Measurements from ENCODE around the gene ZNF606. TPM values are rescaled to one million over a fixed set of nuclear protein-coding genes. Genes with fewer than 3 reads are reported as not detected.

The ZNF606 gene
- polyA plus RNA-seq, 2 of the 4 experiments (the other 2 are of a cell fraction), result 4.5 to 5.1 TPM

DNA sequence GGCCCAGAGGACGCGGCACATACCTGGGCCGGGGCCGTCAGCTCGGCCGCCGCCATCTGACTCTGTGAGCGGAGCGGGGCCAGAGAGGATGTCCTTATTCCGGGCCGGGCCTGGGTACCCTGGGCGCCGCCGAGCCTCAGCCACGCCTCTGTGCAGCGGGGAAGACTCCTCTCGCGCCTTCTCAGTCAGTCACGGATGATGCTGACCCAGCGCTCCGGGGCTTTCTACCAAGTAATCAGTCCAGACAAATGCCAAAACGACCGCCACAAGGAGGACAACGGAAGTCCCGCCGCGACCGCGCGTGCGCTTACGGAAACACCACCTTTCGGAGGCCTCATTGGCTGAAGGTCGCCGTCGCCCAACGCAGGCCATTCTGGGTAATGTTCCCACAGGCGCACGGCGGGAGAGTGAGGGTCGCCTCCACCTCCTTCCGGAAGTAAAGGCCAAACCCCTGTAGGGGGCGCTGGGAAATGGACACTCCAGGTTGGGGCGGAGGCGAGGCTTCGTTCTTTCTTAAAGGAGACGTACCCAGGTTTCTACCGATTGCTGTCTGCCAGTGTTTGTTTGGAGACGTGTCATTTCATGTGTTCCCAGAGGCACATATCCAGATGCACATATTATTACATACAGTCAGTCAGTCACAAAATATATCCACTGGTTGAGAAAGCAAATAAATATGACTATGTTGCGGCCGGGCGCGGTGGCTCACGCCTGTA lies 55.0 kb downstream of the ZNF606 start, which contains the start of gene ZNF256:
Gene ZNF256, minus strand, starts transcription at position 288 of the 716 bp plus-strand sequence. Its CDS starts 232 bp downstream, at position 56.
- FAIRE-seq (no peak), DNase-seq (ENCODE audit: low read depth in 1 of 2, low spot score in 1 of 2) (peak; percentile 52 to 93), ATAC-seq (peak; percentile 77 to 96)
- H3K4me3 ChIP-seq, result peak within 1 kb of the TSS; percentile 58
- 52% methylated on average over 40 of the region's 54 CpGs for WGBS (ENCODE audit: missing lambda C conversion rate)
- TF ChIP-seq, protein P1, sequence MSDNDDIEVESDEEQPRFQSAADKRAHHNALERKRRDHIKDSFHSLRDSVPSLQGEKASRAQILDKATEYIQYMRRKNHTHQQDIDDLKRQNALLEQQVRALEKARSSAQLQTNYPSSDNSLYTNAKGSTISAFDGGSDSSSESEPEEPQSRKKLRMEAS (IDR thresholded peaks at IDR 0.05), result peak; percentile 43
- no peak for TF ChIP-seq HOXB13 (CRISPR knock-in tag; IDR thresholded peaks at IDR 0.05; ENCODE audit: low read depth)
- TF ChIP-seq, protein P2, sequence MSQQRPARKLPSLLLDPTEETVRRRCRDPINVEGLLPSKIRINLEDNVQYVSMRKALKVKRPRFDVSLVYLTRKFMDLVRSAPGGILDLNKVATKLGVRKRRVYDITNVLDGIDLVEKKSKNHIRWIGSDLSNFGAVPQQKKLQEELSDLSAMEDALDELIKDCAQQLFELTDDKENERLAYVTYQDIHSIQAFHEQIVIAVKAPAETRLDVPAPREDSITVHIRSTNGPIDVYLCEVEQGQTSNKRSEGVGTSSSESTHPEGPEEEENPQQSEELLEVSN (IDR thresholded peaks at IDR 0.05; ENCODE audit: borderline replicate concordance, low read depth), result 0 out of 2 replicates have a peak, but pooled peaks have one; percentile 34
- TF ChIP-seq, protein P3, sequence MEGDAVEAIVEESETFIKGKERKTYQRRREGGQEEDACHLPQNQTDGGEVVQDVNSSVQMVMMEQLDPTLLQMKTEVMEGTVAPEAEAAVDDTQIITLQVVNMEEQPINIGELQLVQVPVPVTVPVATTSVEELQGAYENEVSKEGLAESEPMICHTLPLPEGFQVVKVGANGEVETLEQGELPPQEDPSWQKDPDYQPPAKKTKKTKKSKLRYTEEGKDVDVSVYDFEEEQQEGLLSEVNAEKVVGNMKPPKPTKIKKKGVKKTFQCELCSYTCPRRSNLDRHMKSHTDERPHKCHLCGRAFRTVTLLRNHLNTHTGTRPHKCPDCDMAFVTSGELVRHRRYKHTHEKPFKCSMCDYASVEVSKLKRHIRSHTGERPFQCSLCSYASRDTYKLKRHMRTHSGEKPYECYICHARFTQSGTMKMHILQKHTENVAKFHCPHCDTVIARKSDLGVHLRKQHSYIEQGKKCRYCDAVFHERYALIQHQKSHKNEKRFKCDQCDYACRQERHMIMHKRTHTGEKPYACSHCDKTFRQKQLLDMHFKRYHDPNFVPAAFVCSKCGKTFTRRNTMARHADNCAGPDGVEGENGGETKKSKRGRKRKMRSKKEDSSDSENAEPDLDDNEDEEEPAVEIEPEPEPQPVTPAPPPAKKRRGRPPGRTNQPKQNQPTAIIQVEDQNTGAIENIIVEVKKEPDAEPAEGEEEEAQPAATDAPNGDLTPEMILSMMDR (IDR thresholded peaks at IDR 0.05), result 0 out of 3 replicates have a peak, but pooled peaks have one; percentile 7
- TF ChIP-seq, protein P4, sequence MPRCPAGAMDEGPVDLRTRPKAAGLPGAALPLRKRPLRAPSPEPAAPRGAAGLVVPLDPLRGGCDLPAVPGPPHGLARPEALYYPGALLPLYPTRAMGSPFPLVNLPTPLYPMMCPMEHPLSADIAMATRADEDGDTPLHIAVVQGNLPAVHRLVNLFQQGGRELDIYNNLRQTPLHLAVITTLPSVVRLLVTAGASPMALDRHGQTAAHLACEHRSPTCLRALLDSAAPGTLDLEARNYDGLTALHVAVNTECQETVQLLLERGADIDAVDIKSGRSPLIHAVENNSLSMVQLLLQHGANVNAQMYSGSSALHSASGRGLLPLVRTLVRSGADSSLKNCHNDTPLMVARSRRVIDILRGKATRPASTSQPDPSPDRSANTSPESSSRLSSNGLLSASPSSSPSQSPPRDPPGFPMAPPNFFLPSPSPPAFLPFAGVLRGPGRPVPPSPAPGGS (IDR thresholded peaks at IDR 0.05), result no peak
- TF ChIP-seq TFCP2L1 (CRISPR knock-in tag; IDR thresholded peaks at IDR 0.05), result no peak
- TF ChIP-seq EHF (CRISPR knock-in tag; IDR thresholded peaks at IDR 0.05), result no peak
- TF ChIP-seq SMC3 (IDR thresholded peaks at IDR 0.05), result no peak
- peak; percentile 23; the same call in 1 of the 2 replicates for TF ChIP-seq PHF8 (IDR thresholded peaks at IDR 0.05; ENCODE audit: borderline replicate concordance, low read depth)
- peak within 1 kb of the TSS; percentile 62 for H3K4me2 ChIP-seq
- H3K27ac ChIP-seq, result peak within 1 kb of the TSS; percentile 44 to 73; a peak in 4 of 6 replicates
- ChIA-PET CTCF (interaction anchor here (0.6 kb wide), 1 partner anchor 187 kb away, joined by 6 read pairs; no protein-coding TSS in a partner anchor), POLR2A (interaction anchor here (1.2 kb wide), 1 partner anchor 56 kb away, joined by 3 read pairs; no protein-coding TSS in a partner anchor)
- H3K9me3 ChIP-seq, result peaks cover 98% of the 10 kb centered on the region
- no peaks in the 10 kb centered on the region for H3K4me1 ChIP-seq

DNA sequence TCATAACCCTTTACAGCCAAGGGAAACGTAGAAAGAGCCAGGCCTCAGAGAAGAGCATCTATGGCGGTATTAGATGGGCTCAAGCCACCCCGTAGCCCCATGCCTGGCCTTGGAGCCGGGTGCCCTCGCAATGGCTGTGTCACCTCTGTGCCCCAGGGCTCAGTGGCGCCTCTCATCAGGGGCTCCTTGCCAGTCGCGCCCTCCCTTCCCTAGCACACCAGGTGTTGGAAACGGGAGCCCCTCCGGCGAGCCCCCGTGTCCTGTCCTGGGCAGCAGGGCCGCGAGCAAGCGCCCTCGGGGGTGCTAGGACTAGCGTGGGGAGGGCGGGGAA lies 55.6 kb downstream of the ZNF606 start:
- DNase-seq (ENCODE audit: low read depth in 1 of 2, low spot score in 1 of 2) (no peak), FAIRE-seq (no peak), ATAC-seq (peak in 1 of 2 experiments; percentile 31; a peak in 2 of 6 replicates)
- POLR2A ChIA-PET, result interaction anchor here (1.2 kb wide), 1 partner anchor 56 kb away, joined by 3 read pairs; no protein-coding TSS in a partner anchor
- Histone ChIP-seq H3K9me3 (peaks cover 98% of the 10 kb centered on the region), H3K4me3 (peak overlapping the region; percentile 58), H3K4me1 (no peaks in the 10 kb centered on the region), H3K4me2 (peak overlapping the region; percentile 62), H3K27ac (peak overlapping the region; percentile 44 to 73; a peak in 4 of 6 replicates)
- CTCF ChIA-PET, result interaction anchor here (0.6 kb wide), 1 partner anchor 188 kb away, joined by 6 read pairs; no protein-coding TSS in a partner anchor
- TF ChIP-seq, protein P5, sequence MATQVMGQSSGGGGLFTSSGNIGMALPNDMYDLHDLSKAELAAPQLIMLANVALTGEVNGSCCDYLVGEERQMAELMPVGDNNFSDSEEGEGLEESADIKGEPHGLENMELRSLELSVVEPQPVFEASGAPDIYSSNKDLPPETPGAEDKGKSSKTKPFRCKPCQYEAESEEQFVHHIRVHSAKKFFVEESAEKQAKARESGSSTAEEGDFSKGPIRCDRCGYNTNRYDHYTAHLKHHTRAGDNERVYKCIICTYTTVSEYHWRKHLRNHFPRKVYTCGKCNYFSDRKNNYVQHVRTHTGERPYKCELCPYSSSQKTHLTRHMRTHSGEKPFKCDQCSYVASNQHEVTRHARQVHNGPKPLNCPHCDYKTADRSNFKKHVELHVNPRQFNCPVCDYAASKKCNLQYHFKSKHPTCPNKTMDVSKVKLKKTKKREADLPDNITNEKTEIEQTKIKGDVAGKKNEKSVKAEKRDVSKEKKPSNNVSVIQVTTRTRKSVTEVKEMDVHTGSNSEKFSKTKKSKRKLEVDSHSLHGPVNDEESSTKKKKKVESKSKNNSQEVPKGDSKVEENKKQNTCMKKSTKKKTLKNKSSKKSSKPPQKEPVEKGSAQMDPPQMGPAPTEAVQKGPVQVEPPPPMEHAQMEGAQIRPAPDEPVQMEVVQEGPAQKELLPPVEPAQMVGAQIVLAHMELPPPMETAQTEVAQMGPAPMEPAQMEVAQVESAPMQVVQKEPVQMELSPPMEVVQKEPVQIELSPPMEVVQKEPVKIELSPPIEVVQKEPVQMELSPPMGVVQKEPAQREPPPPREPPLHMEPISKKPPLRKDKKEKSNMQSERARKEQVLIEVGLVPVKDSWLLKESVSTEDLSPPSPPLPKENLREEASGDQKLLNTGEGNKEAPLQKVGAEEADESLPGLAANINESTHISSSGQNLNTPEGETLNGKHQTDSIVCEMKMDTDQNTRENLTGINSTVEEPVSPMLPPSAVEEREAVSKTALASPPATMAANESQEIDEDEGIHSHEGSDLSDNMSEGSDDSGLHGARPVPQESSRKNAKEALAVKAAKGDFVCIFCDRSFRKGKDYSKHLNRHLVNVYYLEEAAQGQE (IDR thresholded peaks at IDR 0.05), result no peak
- TF ChIP-seq CBX8 (IDR thresholded peaks at IDR 0.05), result no peak
- no peak for TF ChIP-seq FOXS1 (CRISPR knock-in tag; IDR thresholded peaks at IDR 0.05)
- TF ChIP-seq, protein P6, sequence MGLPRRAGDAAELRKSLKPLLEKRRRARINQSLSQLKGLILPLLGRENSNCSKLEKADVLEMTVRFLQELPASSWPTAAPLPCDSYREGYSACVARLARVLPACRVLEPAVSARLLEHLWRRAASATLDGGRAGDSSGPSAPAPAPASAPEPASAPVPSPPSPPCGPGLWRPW (IDR thresholded peaks at IDR 0.05), result no peak
- TF ChIP-seq HOXB5 (CRISPR knock-in tag; IDR thresholded peaks at IDR 0.05), result no peak
- TF ChIP-seq, protein P3 (IDR thresholded peaks at IDR 0.05), result no peak
- 41% methylated on average over 8 of the region's 18 CpGs for WGBS (ENCODE audit: missing lambda C conversion rate)

All from A549 (cell line).